Activated T-cell treated with anti-CD3 and anti-CD28 coated beads, Interleukin-2, amount 50 U/mL, for 24 hours (primary cell): ENCODE results near the gene TMPRSS6.

Experiments used
- DNase-seq: peaks from one replicate; pipeline ENCODE4 v3.0.0-alpha.2; 2020
- H3K27ac Mint-ChIP-seq: 2 replicates; pipeline ENCODE4 v1.8.0; 2020; ENCODE audit warnings: mild to moderate bottlenecking, mixed read lengths
- H3K27me3 Mint-ChIP-seq: 2 replicates; pipeline ENCODE4 v1.8.0; 2020; ENCODE audit warnings: mixed read lengths
- H3K36me3 Mint-ChIP-seq: 2 replicates; pipeline ENCODE4 v1.8.0; 2020; ENCODE audit warnings: low read depth, mixed read lengths
- H3K4me1 Mint-ChIP-seq: 2 replicates; pipeline ENCODE4 v1.8.0; 2020; ENCODE audit warnings: low read depth, mixed read lengths
- H3K4me3 Mint-ChIP-seq: 2 replicates; pipeline ENCODE4 v1.8.0; 2020; ENCODE audit warnings: mild to moderate bottlenecking, moderate library complexity, mixed read lengths
- H3K9me3 Mint-ChIP-seq: 2 replicates; pipeline ENCODE4 v1.8.0; 2020; ENCODE audit warnings: mixed read lengths

Gene TMPRSS6

GRCh38 chr22:37024339-37025157, 85.0 kb downstream of the TMPRSS6 start:
- Mint-ChIP-seq H3K4me1 (peaks cover 9% of the 10 kb centered on the region), H3K27ac (no peak overlapping the region), H3K4me3 (no peak overlapping the region), H3K9me3 (no peaks in the 10 kb centered on the region), H3K27me3 (peaks cover 20% of the 10 kb centered on the region), H3K36me3 (peaks cover 2% of the 10 kb centered on the region)
- no peak for DNase-seq

GRCh38 chr22:37023743-37024338, 85.7 kb downstream of the TMPRSS6 start:
- H3K9me3 Mint-ChIP-seq: no peaks in the 10 kb centered on the region
- no peak overlapping the region for H3K27ac Mint-ChIP-seq
- H3K4me3 Mint-ChIP-seq: no peak overlapping the region
- peaks cover 9% of the 10 kb centered on the region for H3K4me1 Mint-ChIP-seq
- no peak for DNase-seq
- peaks cover 2% of the 10 kb centered on the region for H3K36me3 Mint-ChIP-seq
- H3K27me3 Mint-ChIP-seq: peaks cover 20% of the 10 kb centered on the region

GRCh38 chr22:37022483-37023337, 86.8 kb downstream of the TMPRSS6 start:
- no peak overlapping the region for H3K27ac Mint-ChIP-seq

GRCh38 chr22:37021710-37022482, 87.6 kb downstream of the TMPRSS6 start:
- peak; percentile 66 for DNase-seq
- no peaks in the 10 kb centered on the region for H3K9me3 Mint-ChIP-seq
- peak overlapping the region; percentile 29 for H3K4me3 Mint-ChIP-seq
- H3K36me3 Mint-ChIP-seq: peaks cover 2% of the 10 kb centered on the region
- H3K27me3 Mint-ChIP-seq: peaks cover 23% of the 10 kb centered on the region
- H3K4me1 Mint-ChIP-seq: peaks cover 11% of the 10 kb centered on the region
- no peak overlapping the region for H3K27ac Mint-ChIP-seq

More at GRCh38 chr22:37022483-37023337, 86.8 kb downstream of the TMPRSS6 start:
- Mint-ChIP-seq H3K4me1 (peaks cover 11% of the 10 kb centered on the region), H3K27me3 (peaks cover 23% of the 10 kb centered on the region), H3K4me3 (no peak overlapping the region), H3K36me3 (peaks cover 2% of the 10 kb centered on the region), H3K9me3 (no peaks in the 10 kb centered on the region)
- DNase-seq: no peak

- no peak for DNase-seq
- H3K36me3 Mint-ChIP-seq: no peaks in the 10 kb centered on the region
- peaks cover 23% of the 10 kb centered on the region for H3K27me3 Mint-ChIP-seq
- H3K4me1 Mint-ChIP-seq: peaks cover 11% of the 10 kb centered on the region
- H3K27ac Mint-ChIP-seq: no peak overlapping the region
- H3K4me3 Mint-ChIP-seq: no peak overlapping the region
- no peaks in the 10 kb centered on the region for H3K9me3 Mint-ChIP-seq
Measured at GRCh38 chr22:37021041-37021440, 88.5 kb downstream of the TMPRSS6 start.

GRCh38 chr22:37020192-37020479, 89.4 kb downstream of the TMPRSS6 start:
- Mint-ChIP-seq H3K4me3 (peak overlapping the region; percentile 87), H3K27me3 (peaks cover 23% of the 10 kb centered on the region), H3K9me3 (no peaks in the 10 kb centered on the region), H3K4me1 (peaks cover 11% of the 10 kb centered on the region), H3K27ac (peak overlapping the region; percentile 47), H3K36me3 (no peaks in the 10 kb centered on the region)
- no peak for DNase-seq

GRCh38 chr22:37019309-37020191, 90.0 kb downstream of the TMPRSS6 start, which contains the start of the genes MPST and TST:
Gene MPST, plus strand, starts transcription at chr22:37019742. Its CDS starts 95 bp downstream, at chr22:37019837.
Gene TST, minus strand, starts transcription at chr22:37019447. Its CDS starts 715 bp downstream, at chr22:37018732.
- Mint-ChIP-seq H3K9me3 (no peaks in the 10 kb centered on the region), H3K4me3 (peak within 1 kb of the TSS; percentile 87), H3K27ac (peak within 1 kb of the TSS; percentile 47), H3K27me3 (peaks cover 23% of the 10 kb centered on the region), H3K4me1 (peaks cover 11% of the 10 kb centered on the region), H3K36me3 (no peaks in the 10 kb centered on the region)
- peak; percentile 67 for DNase-seq

GRCh38 chr22:37018815-37019308, 90.7 kb downstream of the TMPRSS6 start:
- Mint-ChIP-seq H3K27me3 (peaks cover 23% of the 10 kb centered on the region), H3K4me1 (peaks cover 11% of the 10 kb centered on the region), H3K4me3 (peak overlapping the region; percentile 73), H3K27ac (no peak overlapping the region), H3K36me3 (no peaks in the 10 kb centered on the region), H3K9me3 (no peaks in the 10 kb centered on the region)
- DNase-seq: no peak

GRCh38 chr22:37018086-37018814, 91.3 kb downstream of the TMPRSS6 start:
- Mint-ChIP-seq H3K4me1 (peaks cover 11% of the 10 kb centered on the region), H3K27ac (no peak overlapping the region), H3K36me3 (no peaks in the 10 kb centered on the region), H3K27me3 (peaks cover 23% of the 10 kb centered on the region), H3K9me3 (no peaks in the 10 kb centered on the region), H3K4me3 (peak overlapping the region; percentile 73)
- DNase-seq: no peak

- Mint-ChIP-seq H3K36me3 (no peaks in the 10 kb centered on the region), H3K9me3 (no peaks in the 10 kb centered on the region), H3K27me3 (peaks cover 23% of the 10 kb centered on the region), H3K4me1 (peaks cover 11% of the 10 kb centered on the region), H3K4me3 (no peak overlapping the region), H3K27ac (no peak overlapping the region)
- DNase-seq: no peak
Measured at GRCh38 chr22:37017356-37017755, 92.2 kb downstream of the TMPRSS6 start.

GRCh38 chr22:37016134-37016910, 93.2 kb downstream of the TMPRSS6 start:
- H3K27me3 Mint-ChIP-seq: peaks cover 18% of the 10 kb centered on the region
- H3K27ac Mint-ChIP-seq: no peak overlapping the region
- H3K4me3 Mint-ChIP-seq: no peak overlapping the region
- H3K36me3 Mint-ChIP-seq: no peaks in the 10 kb centered on the region
- no peak for DNase-seq
- H3K9me3 Mint-ChIP-seq: no peaks in the 10 kb centered on the region
- H3K4me1 Mint-ChIP-seq: peaks cover 11% of the 10 kb centered on the region

GRCh38 chr22:37015587-37015878, 94.0 kb downstream of the TMPRSS6 start:
- Mint-ChIP-seq H3K27me3 (peaks cover 12% of the 10 kb centered on the region), H3K4me1 (peaks cover 8% of the 10 kb centered on the region), H3K9me3 (no peaks in the 10 kb centered on the region), H3K36me3 (no peaks in the 10 kb centered on the region), H3K27ac (no peak overlapping the region), H3K4me3 (no peak overlapping the region)
- DNase-seq: no peak
